Suprapubic skin (tissue), 4 donors: ENCODE measurements around the gene DXO.

ENCODE experiments used
- POLR2A ChIP-seq, 2 donors: fragments of 450-650 bp; IDR thresholded peaks; one replicate each; pipeline ENCODE4 v1.6.1; 2017; ENCODE audit warnings: antibody characterized with exemption in 2 of 2, mild to moderate bottlenecking in 2 of 2, moderate library complexity in 2 of 2
- POLR2AphosphoS5 ChIP-seq, 3 donors: sonication (generic); formaldehyde crosslinking; IDR thresholded peaks; one replicate each; pipeline ENCODE4 v1.6.1; 2017; ENCODE audit warnings: antibody characterized with exemption in 3 of 3
- TF ChIP-seq, protein P1 (sequence below), 2 donors: fragments of 200-600 bp in 1 of 2; fragments of 450-650 bp in 1 of 2; sonication (generic) in 1 of 2; IDR thresholded peaks; one replicate each; pipeline ENCODE4 v1.5.1; 2016 to 2019; ENCODE audit warnings: antibody characterized with exemption in 2 of 2, mild to moderate bottlenecking in 1 of 2, moderate library complexity in 1 of 2

DNA sequence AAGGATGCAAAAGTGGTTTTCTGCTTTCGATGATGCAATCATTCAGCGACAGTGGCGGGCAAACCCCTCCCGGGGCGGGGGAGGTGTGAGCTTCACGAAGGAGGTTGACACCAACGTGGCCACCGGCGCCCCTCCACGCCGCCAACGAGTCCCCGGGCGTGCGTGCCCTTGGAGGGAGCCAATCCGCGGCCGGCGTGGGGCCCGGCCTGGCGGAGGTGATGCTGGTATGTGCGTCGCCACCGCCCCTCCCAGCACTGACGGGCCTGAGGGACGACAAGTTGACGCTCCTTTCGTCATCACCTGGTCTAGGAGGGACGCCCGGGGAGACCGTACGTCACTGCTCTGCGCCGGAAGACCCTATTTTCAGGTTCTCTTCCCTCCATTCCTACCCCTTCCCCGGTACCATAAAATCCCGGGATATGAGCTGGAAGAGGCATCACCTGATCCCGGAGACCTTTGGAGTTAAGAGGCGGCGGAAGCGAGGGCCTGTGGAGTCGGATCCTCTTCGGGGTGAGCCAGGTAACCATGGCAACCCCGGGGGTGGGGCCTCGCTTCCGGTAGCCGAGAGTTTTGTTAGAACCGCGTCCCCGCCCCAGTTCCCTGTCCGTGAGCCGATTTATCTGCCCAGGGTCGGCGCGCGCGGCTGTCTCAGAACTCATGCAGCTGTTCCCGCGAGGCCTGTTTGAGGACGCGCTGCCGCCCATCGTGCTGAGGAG is at the start of gene DXO:
- TF ChIP-seq, protein P1, sequence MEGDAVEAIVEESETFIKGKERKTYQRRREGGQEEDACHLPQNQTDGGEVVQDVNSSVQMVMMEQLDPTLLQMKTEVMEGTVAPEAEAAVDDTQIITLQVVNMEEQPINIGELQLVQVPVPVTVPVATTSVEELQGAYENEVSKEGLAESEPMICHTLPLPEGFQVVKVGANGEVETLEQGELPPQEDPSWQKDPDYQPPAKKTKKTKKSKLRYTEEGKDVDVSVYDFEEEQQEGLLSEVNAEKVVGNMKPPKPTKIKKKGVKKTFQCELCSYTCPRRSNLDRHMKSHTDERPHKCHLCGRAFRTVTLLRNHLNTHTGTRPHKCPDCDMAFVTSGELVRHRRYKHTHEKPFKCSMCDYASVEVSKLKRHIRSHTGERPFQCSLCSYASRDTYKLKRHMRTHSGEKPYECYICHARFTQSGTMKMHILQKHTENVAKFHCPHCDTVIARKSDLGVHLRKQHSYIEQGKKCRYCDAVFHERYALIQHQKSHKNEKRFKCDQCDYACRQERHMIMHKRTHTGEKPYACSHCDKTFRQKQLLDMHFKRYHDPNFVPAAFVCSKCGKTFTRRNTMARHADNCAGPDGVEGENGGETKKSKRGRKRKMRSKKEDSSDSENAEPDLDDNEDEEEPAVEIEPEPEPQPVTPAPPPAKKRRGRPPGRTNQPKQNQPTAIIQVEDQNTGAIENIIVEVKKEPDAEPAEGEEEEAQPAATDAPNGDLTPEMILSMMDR (IDR thresholded peaks at IDR 0.05) = no peak
- TF ChIP-seq POLR2A (IDR thresholded peaks at IDR 0.05) (peak in 1 of 2 donors; percentile 51), POLR2AphosphoS5 (IDR thresholded peaks at IDR 0.05) (peak in 2 of 3 donors; percentile 70 to 89)
